ENCODE data around the gene ARID2.

Gene ARID2, protein sequence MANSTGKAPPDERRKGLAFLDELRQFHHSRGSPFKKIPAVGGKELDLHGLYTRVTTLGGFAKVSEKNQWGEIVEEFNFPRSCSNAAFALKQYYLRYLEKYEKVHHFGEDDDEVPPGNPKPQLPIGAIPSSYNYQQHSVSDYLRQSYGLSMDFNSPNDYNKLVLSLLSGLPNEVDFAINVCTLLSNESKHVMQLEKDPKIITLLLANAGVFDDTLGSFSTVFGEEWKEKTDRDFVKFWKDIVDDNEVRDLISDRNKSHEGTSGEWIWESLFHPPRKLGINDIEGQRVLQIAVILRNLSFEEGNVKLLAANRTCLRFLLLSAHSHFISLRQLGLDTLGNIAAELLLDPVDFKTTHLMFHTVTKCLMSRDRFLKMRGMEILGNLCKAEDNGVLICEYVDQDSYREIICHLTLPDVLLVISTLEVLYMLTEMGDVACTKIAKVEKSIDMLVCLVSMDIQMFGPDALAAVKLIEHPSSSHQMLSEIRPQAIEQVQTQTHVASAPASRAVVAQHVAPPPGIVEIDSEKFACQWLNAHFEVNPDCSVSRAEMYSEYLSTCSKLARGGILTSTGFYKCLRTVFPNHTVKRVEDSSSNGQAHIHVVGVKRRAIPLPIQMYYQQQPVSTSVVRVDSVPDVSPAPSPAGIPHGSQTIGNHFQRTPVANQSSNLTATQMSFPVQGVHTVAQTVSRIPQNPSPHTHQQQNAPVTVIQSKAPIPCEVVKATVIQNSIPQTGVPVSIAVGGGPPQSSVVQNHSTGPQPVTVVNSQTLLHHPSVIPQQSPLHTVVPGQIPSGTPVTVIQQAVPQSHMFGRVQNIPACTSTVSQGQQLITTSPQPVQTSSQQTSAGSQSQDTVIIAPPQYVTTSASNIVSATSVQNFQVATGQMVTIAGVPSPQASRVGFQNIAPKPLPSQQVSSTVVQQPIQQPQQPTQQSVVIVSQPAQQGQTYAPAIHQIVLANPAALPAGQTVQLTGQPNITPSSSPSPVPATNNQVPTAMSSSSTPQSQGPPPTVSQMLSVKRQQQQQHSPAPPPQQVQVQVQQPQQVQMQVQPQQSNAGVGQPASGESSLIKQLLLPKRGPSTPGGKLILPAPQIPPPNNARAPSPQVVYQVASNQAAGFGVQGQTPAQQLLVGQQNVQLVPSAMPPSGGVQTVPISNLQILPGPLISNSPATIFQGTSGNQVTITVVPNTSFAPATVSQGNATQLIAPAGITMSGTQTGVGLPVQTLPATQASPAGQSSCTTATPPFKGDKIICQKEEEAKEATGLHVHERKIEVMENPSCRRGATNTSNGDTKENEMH (N-terminal part only)

GRCh38 chr12:45729233-45730083 lies at the start of gene ARID2:
ARID2 (plus strand) TSS chr12:45729706; CDS start chr12:45729837, 131 bp downstream.
- DNase-seq (ENCODE audit: low read depth), result peak; percentile 33

DNA sequence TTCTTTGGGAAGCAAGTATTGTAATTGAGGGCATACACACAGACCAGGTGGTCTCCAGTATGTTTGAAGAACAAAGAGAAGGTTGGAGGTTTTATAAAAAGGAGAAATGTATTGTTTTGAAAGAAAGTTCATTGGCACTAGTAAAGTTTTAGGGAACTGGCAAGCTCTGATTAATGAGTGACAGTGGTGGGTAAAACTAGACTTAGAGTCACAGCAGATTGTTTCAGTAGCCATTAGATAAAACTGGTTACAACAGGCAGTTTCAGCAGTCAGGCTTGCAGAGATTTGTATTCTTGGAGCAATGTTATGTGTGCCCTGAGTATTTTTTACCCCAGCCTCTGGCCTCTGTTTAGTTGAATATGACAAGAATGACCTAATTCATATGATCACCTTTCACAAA lies 49.1 kb upstream of the ARID2 start:
- DNase-seq (ENCODE audit: low read depth), result no peak

DNA sequence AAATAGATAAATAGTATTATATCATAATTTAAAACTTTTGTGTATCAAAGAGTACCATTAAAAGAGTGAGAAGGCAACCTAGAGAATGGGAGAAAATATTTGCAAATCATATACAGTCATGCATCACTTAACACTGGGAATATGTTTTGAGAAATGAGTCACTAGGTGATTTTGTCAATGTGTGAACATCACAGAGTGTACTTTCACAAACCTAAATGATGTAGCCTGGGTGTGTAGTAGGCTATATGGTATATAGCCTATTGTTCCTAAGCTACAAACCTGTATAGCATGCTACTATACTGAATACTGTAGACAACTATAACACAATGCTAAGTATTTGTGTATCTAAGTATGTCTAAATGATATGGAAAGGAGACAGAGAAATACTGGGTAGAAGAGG lies 48.0 kb upstream of the ARID2 start:
- DNase-seq (ENCODE audit: low read depth), result no peak

- no peak for DNase-seq (ENCODE audit: low read depth)
Measured at GRCh38 chr12:45685680-45686079, 43.8 kb upstream of the ARID2 start.

DNA sequence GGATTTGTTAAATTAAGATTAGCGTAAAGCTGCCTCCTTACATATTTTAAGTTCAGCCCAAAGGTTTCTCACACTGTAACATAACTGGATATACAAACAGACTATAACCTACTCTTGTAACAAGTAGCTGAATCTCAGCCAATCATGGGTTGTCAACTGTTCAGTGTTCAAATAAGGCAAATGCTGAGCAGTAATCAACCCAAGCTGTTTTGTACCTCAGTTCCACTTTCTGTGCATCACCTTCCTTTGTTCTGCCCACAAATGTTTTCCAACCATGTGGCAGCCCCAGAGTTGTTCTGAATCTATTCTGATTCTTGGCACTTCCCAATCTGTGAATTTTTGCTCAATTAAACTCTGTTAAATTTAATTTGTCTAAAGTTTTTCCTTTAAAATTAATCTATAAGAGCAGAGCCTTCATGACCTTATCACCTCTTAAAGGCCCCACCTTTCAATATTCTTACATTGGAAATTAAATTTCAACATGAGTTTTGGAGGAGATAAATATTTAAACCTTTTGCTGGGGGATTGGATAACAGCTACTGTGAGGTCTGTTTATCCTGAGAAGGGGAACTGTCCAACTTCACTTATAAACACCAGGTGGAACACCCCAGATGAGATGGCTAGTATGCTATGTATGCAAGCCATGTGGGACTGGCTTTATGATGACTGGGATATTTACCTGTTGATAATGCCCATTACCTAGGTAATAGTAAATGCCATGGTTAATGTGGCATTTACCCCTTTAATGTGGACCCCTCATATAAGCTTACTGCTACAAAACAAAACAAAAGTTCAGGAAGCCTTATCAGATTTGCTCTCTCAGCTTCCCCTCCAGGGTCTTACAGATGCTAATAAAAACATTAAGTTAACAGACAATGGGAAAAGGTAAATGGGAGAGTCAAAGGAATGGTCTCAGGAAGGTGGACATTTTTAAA lies 42.2 kb upstream of the ARID2 start:
- no peak for DNase-seq (ENCODE audit: low read depth)

GRCh38 chr12:45688183-45688582 lies 41.3 kb upstream of the ARID2 start:
- DNase-seq (ENCODE audit: low read depth), result no peak

DNA sequence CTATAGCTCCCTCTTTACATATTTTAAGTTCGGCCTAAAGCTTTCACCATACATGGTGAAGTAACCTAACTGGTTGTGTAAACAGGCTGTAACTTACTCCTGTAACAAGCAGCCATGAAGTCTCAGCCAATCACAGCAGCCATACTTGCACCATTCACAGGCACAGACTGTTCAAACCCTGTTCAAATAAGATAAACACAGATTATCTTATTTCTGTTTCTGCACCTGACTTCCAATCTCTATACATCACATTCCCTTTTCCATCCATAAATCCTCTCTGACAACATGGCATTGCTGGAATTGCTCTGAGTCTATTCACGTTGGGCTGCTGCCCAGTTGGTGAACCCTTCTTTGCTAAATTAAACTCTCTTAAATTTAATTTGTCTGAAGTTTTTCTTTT lies 34.5 kb upstream of the ARID2 start:
- DNase-seq (ENCODE audit: low read depth), result no peak

DNA sequence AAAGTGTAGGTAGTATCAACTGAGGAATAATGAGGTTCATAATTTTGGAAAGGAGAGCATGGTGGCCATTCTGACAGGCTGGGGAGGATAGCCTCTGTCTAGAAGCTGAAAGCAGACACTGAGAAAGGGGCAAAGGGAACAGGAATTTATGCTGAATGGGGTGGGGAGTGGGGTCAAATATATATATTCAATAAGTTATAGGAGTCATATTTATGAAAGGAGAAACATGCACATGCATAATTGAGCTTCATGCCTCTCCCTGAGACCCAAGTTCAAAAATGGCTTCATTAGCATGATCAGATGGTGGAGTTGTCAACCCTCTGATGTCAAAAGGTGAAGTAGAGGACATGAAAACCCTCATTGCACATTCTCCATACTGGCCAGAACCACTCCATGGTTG lies 33.9 kb upstream of the ARID2 start:
- DNase-seq (ENCODE audit: low read depth), result no peak

- no peak for DNase-seq (ENCODE audit: low read depth)
Measured at GRCh38 chr12:45696049-45696448, 33.5 kb upstream of the ARID2 start.

DNA sequence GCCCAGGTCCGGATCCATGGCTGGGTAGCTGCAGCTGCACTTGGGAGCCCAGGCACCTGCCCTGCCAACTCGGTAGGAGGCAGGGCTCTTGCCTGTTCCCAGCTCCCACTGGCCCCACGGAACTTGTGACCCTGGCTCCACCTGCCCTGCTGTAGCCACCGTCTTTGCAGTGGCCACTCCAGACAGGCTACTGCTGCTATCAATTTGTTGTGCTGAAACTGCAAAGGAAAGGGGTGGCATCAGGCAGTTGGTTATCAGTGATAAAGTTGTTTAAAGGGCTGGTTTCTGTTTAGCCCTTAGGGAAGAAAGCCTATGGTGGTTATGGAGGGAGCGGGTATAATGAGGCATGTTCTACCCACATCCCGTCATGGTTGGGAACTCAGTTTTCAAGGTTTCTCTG lies 32.1 kb upstream of the ARID2 start:
- DNase-seq (ENCODE audit: low read depth), result no peak

GRCh38 chr12:45701296-45701695 lies 28.2 kb upstream of the ARID2 start:
- DNase-seq (ENCODE audit: low read depth), result no peak

- no peak for DNase-seq (ENCODE audit: low read depth)
Measured at GRCh38 chr12:45703942-45704341, 25.6 kb upstream of the ARID2 start.

GRCh38 chr12:45704968-45705367 lies 24.5 kb upstream of the ARID2 start:
- no peak for DNase-seq (ENCODE audit: low read depth)

GRCh38 chr12:45705404-45705803 lies 24.1 kb upstream of the ARID2 start:
- DNase-seq (ENCODE audit: low read depth), result no peak

- DNase-seq (ENCODE audit: low read depth), result no peak
Measured at GRCh38 chr12:45707241-45707857, 22.2 kb upstream of the ARID2 start.

DNA sequence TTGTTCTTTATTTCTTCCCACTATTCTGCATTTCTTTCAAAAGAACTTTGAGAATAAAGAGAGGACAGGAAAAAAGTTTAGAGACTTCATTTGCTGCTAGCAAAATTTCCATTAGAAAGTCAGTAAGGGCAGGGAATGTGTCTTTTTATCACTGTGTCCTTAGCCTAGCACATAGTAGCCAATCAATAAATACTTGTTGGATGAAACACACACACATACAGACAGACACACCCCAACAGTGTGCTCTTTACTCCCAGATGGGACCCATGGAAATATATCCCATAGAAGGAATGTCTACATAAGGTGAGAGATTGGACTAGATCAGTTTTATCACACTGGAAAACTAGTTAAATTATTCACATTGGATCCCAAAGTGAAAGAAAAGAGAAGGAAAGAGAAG lies 21.1 kb upstream of the ARID2 start:
- no peak for DNase-seq (ENCODE audit: low read depth)

GRCh38 chr12:45708901-45709300 lies 20.6 kb upstream of the ARID2 start:
- DNase-seq (ENCODE audit: low read depth), result no peak

GRCh38 chr12:45712319-45712718 lies 17.2 kb upstream of the ARID2 start:
- no peak for DNase-seq (ENCODE audit: low read depth)

GRCh38 chr12:45713078-45713477 lies 16.4 kb upstream of the ARID2 start:
- no peak for DNase-seq (ENCODE audit: low read depth)

- DNase-seq (ENCODE audit: low read depth), result no peak
Measured at GRCh38 chr12:45718306-45718705, 11.2 kb upstream of the ARID2 start.
